ENCODE measurements around the gene SUN5.

Gene SUN5

GRCh38 chr20:32945710-32946221, 58.5 kb downstream of the SUN5 start:
- Histone ChIP-seq H3K9me3 (ENCODE audit: control insufficient read depth, low read length) (peaks cover 9% of the 10 kb centered on the region), H3K4me1 (ENCODE audit: control insufficient read depth, insufficient read depth, low read length) (no peaks in the 10 kb centered on the region), H3K4me3 (ENCODE audit: low read length) (no peak overlapping the region), H3K9ac (ENCODE audit: low read length) (no peak overlapping the region), H3K36me3 (ENCODE audit: control insufficient read depth, insufficient read depth, low read length, severe bottlenecking) (no peaks in the 10 kb centered on the region), H3K27me3 (replicated peaks; ENCODE audit: control insufficient read depth, insufficient read depth, low read length) (peaks cover 9% of the 10 kb centered on the region)
- DNase-seq (ENCODE audit: low read depth): peak; percentile 60

GRCh38 chr20:32943490-32944052, 60.7 kb downstream of the SUN5 start:
- Histone ChIP-seq H3K4me1 (ENCODE audit: control insufficient read depth, insufficient read depth, low read length) (no peaks in the 10 kb centered on the region), H3K9ac (ENCODE audit: low read length) (no peak overlapping the region), H3K27me3 (replicated peaks; ENCODE audit: control insufficient read depth, insufficient read depth, low read length) (no peaks in the 10 kb centered on the region), H3K4me3 (ENCODE audit: low read length) (no peak overlapping the region), H3K9me3 (ENCODE audit: control insufficient read depth, low read length) (peaks cover 9% of the 10 kb centered on the region), H3K36me3 (ENCODE audit: control insufficient read depth, insufficient read depth, low read length, severe bottlenecking) (no peaks in the 10 kb centered on the region)
- no peak for DNase-seq (ENCODE audit: low read depth)

- Histone ChIP-seq H3K36me3 (ENCODE audit: control insufficient read depth, insufficient read depth, low read length, severe bottlenecking) (no peaks in the 10 kb centered on the region), H3K9ac (ENCODE audit: low read length) (no peak overlapping the region), H3K4me1 (ENCODE audit: control insufficient read depth, insufficient read depth, low read length) (no peaks in the 10 kb centered on the region), H3K27me3 (replicated peaks; ENCODE audit: control insufficient read depth, insufficient read depth, low read length) (no peaks in the 10 kb centered on the region), H3K9me3 (ENCODE audit: control insufficient read depth, low read length) (peaks cover 11% of the 10 kb centered on the region), H3K4me3 (ENCODE audit: low read length) (peak overlapping the region; percentile 14)
- peak; percentile 7 for DNase-seq (ENCODE audit: low read depth)
Observed at GRCh38 chr20:32941155-32941885, 62.9 kb downstream of the SUN5 start.

GRCh38 chr20:32934580-32934979, 69.7 kb downstream of the SUN5 start:
- Histone ChIP-seq H3K4me3 (ENCODE audit: low read length) (no peak overlapping the region), H3K4me1 (ENCODE audit: control insufficient read depth, insufficient read depth, low read length) (no peaks in the 10 kb centered on the region), H3K27me3 (replicated peaks; ENCODE audit: control insufficient read depth, insufficient read depth, low read length) (peaks cover 12% of the 10 kb centered on the region), H3K36me3 (ENCODE audit: control insufficient read depth, insufficient read depth, low read length, severe bottlenecking) (no peaks in the 10 kb centered on the region), H3K9ac (ENCODE audit: low read length) (no peak overlapping the region), H3K9me3 (ENCODE audit: control insufficient read depth, low read length) (peaks cover 6% of the 10 kb centered on the region)
- DNase-seq (ENCODE audit: low read depth): no peak

Data from adipocyte (in vitro differentiated cells).